Stimulated activated CD8-positive, alpha-beta memory T cell treated with anti-CD3 and anti-CD28 coated beads, Interleukin-7, amount 100 ng/mL, for 4 hours (primary cell): Measurements from ENCODE around the gene PHF12.

ENCODE experiments used
- DNase-seq, 2 donors: peaks; one replicate each; pipeline ENCODE4 v3.0.0-alpha.2; 2020; ENCODE audit warnings: low read depth in 2 of 2

Gene PHF12

DNA sequence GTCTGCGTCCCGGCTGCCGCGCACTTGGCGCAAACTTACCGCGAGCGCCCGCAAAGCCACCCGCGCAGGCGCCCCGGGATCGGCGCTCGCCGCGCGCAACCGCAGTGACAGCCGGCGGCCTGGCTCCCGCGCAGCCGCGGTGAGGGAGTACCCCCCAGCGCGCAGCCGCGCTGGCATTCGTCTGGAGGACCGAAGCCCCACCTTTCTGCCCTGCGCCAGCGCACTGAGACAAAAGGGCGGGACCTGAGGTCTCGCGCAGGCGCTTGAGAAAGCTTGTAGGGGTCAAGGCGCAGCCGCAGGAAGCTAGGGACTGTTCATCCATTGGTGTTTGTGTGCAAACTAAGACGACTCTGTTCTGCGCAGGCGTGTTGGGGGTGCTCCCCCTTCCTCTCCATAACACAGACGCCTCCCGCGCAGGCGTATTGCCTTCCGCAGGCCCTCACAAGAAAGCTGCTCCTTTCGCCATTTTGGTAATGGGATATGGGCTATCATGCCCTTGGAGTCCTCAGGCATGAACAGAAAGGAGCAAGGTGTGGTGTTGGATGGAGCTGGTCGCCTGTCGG is at the start of gene PHF12:
TSS of gene PHF12 (minus strand) at position 91 of the 563 bp plus-strand sequence. CDS start 558 bp downstream, outside the sequence.
- peak; percentile 100 for DNase-seq

DNA sequence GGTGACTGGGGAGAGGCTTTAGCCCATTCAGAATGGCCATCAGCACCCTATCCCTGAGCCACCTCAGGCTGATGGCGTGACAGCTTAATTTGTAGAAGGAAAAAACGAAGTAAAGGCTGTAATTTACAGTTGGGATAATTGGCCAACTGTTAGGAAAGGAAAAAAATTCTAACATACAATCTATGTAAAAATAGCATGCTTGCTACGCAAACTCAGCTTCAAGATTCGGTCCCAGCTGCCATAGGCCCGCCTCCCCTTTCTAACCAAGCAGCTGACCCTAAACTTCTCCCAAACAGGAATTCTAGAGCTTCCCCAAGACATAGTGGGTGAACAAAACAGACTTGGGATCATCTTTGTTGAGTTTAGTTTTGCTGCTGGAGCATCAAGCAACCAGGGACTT is 49.7 kb upstream of the PHF12 start:
- no peak for DNase-seq

GRCh38 chr17:28999206-28999605 is 47.9 kb upstream of the PHF12 start:
- no peak for DNase-seq

- no peak for DNase-seq
Measured at GRCh38 chr17:28997806-28998205, 46.5 kb upstream of the PHF12 start.

GRCh38 chr17:28996554-28997096 is 45.3 kb upstream of the PHF12 start:
- DNase-seq, result no peak

- no peak for DNase-seq
Measured at GRCh38 chr17:28993645-28994426, 42.5 kb upstream of the PHF12 start.

GRCh38 chr17:28992625-28993600 is 41.6 kb upstream of the PHF12 start:
- DNase-seq, result no peak

DNA sequence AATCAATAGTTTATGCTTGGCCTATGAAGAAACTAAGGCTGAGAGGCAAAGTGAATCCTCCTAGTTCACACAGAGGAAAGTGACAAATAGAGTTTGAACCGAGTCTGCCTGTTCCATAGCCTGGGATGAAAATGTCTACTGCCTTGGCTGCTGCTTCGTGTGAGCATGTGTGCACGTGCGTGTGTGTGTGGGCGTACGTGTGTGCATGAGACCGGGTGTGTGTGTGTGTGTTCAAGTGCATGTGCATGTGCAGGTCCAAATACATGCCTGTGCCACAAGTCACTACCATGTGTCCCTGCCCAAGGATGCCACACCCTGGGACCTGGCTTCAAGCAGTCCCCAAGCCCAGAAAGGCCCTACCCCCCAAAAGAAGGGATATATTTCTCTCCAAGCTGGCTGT is 40.9 kb upstream of the PHF12 start:
- no peak for DNase-seq

DNA sequence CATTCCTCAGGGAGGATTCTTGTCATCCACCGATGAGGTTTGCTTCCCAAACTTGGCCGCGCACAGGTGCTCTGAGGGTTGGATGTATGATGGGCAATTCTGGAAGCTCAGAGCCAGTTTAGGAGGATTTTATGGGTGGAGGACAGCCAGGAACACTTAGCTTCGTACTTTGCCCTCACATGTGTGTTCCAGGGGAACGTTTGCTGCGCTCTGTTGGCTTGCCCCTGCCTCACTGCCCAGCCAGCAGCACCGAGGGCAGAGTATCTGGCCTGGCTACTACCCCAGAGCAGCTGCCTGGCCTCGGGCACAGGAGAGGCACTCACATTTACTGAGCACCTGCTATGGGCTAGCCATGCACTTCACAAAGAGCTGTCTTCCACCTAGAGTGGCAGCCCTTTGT is 40.5 kb upstream of the PHF12 start:
- DNase-seq, result no peak

- no peak for DNase-seq
Measured at GRCh38 chr17:28989028-28989427, 37.7 kb upstream of the PHF12 start.

DNA sequence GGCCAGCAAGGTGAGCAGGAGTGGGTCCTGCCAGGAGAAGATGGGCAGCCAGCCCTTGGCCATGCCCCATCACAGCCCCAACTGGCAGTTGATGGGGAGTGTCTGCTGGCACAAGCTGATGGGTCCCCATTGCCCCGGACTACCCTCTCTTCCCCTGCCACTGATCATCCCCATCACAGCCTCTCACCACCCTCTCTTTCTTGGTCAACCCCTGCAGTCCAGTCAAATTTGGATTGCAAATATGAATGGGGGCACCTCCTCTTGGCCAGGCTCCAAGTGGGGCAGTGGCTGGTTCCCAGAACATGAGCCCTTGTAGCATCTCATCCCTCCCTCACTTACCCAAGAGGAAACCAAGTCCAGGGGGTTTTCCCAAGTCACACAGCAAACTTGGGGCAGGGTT is 37.2 kb upstream of the PHF12 start:
- no peak for DNase-seq

GRCh38 chr17:28986714-28987655 is 35.7 kb upstream of the PHF12 start:
- DNase-seq, result no peak

- DNase-seq, result no peak
Measured at GRCh38 chr17:28985950-28986713, 34.8 kb upstream of the PHF12 start.

GRCh38 chr17:28983286-28984230 is 32.2 kb upstream of the PHF12 start:
- DNase-seq, result no peak

- DNase-seq, result peak; percentile 47 to 51
Measured at GRCh38 chr17:28982131-28982793, 30.9 kb upstream of the PHF12 start.

GRCh38 chr17:28978356-28978964 is 27.1 kb upstream of the PHF12 start:
- no peak for DNase-seq

GRCh38 chr17:28977659-28978355 is 26.5 kb upstream of the PHF12 start:
- no peak for DNase-seq
